HepG2 (cell line): ENCODE results near the gene C1orf159. TPM values are rescaled to one million over a fixed set of nuclear protein-coding genes. Genes with fewer than 3 reads are reported as not detected.

Experiments
- ATAC-seq: fragments of 200-7000 bp; cut with Tn5 transposase; 3 replicates; pipeline ENCODE4 v1.9.1; 2020; ENCODE audit warnings: mild to moderate bottlenecking, moderate library complexity
- BruUV-seq: library from RNA; stranded (reverse); fragments of 400-500 nt; replicated peaks from 2 replicates; lab custom pipeline; 2021; lab: Mats Ljungman, UMichigan
- CTCF ChIA-PET: fragments of 300-600 bp; formaldehyde crosslinking; extraction: SDS; loops from one replicate; lab custom pipeline; 2021; ENCODE audit warnings: low total read pairs, inconsistent platforms, low intra/inter-chr PET ratio; lab: Yijun Ruan, JAX
- POLR2A ChIA-PET: fragments of 350-600 bp; sonication (Branson Sonifier 250); formaldehyde crosslinking; loops from one replicate; lab custom pipeline; 2020; ENCODE audit warnings: antibody characterized with exemption, inconsistent platforms; lab: Yijun Ruan, JAX
- DNase-seq: peaks from one replicate; pipeline ENCODE4 v3.0.0-alpha.2; 2015; ENCODE audit warnings: low spot score
- FAIRE-seq: peaks from 3 replicates; lab custom pipeline; 2011; peaks lifted over from hg19 to GRCh38; lab: Jason Lieb, UNC
- H2AFZ ChIP-seq: one replicate; pipeline ENCODE4 v1.6.1; 2011; ENCODE audit warnings: low read length, inconsistent platforms
- H3K27ac ChIP-seq: fragments of 300-600 bp; 3 replicates; pipeline ENCODE4 v1.8.0; 2011; ENCODE audit warnings: mixed run types, mild to moderate bottlenecking, mixed read lengths, low read length, inconsistent platforms; ENCODE audit not compliant: insufficient read depth; ENCODE audit errors: extremely low read length
- H3K27me3 ChIP-seq, 2 experiments: fragments of 200-600 bp in 1 of 2; 2 replicates in 1 of 2; 3 replicates in 1 of 2; pipeline versions ENCODE4 v1.6.0 to v1.8.0; 2011; ENCODE audit warnings: low read length in 2 of 2, mild to moderate bottlenecking in 2 of 2, moderate library complexity in 2 of 2, inconsistent platforms in 1 of 2; ENCODE audit not compliant: insufficient read depth in 2 of 2, control insufficient read depth in 1 of 2
- H3K36me3 ChIP-seq, 2 experiments: fragments of 200-600 bp in 1 of 2; replicated peaks in 1 of 2; 2 replicates in 1 of 2; 3 replicates in 1 of 2; pipeline versions ENCODE4 v1.5.1 to v1.8.0; 2011; ENCODE audit warnings: low read length in 2 of 2, inconsistent platforms in 1 of 2; ENCODE audit not compliant: insufficient read depth in 2 of 2, control insufficient read depth in 1 of 2
- H3K4me1 ChIP-seq: 2 replicates; pipeline ENCODE4 v1.5.1; 2012; ENCODE audit warnings: low read length, inconsistent platforms; ENCODE audit not compliant: insufficient read depth
- H3K4me2 ChIP-seq: 2 replicates; pipeline ENCODE4 v1.6.0; 2011; ENCODE audit warnings: low read depth, low read length, inconsistent platforms
- H3K4me3 ChIP-seq, 3 experiments: fragments of 200-600 bp in 1 of 3; sonication (generic), shearing (Covaris generic) in 1 of 3; replicated peaks in 1 of 3; 2 replicates each; pipeline ENCODE4 v1.5.1; 2011 to 2016; ENCODE audit warnings: low read length in 3 of 3, inconsistent platforms in 2 of 3, low read depth in 2 of 3, mild to moderate bottlenecking in 2 of 3, control low read depth in 1 of 3, mixed read lengths in 1 of 3; ENCODE audit not compliant: insufficient read depth in 1 of 3
- H3K79me2 ChIP-seq: one replicate; pipeline ENCODE4 v1.6.1; 2011; ENCODE audit warnings: low read length, inconsistent platforms; ENCODE audit not compliant: insufficient read depth
- H3K9ac ChIP-seq: 2 replicates; pipeline ENCODE4 v1.6.0; 2011; ENCODE audit warnings: mild to moderate bottlenecking, low read depth, low read length, inconsistent platforms; ENCODE audit not compliant: insufficient read depth
- H3K9me3 ChIP-seq: 2 replicates; pipeline ENCODE4 v1.5.1; 2012; ENCODE audit warnings: mild to moderate bottlenecking, low read length
- H4K20me1 ChIP-seq: 2 replicates; pipeline ENCODE4 v1.6.0; 2011; ENCODE audit warnings: inconsistent platforms, mild to moderate bottlenecking, low read length, moderate library complexity; ENCODE audit not compliant: insufficient read depth
- DNMT1 ChIP-seq: sonication (generic); formaldehyde crosslinking; IDR thresholded peaks from 2 replicates; pipeline ENCODE4 v1.5.1; 2020; ENCODE audit warnings: mild to moderate bottlenecking, missing genetic modification reagents
- ERF ChIP-seq: IDR thresholded peaks from 2 replicates; pipeline ENCODE4 v1.6.1; 2018; ENCODE audit warnings: missing biosample characterization, missing genetic modification reagents
- HMGA1 ChIP-seq: sonication (generic); formaldehyde crosslinking; conservative IDR thresholded peaks from 2 replicates; pipeline ENCODE4 v1.4.0; 2020; ENCODE audit warnings: missing genetic modification reagents
- IKZF4 ChIP-seq: sonication (generic); formaldehyde crosslinking; IDR thresholded peaks from 2 replicates; pipeline ENCODE4 v1.5.1; 2020; ENCODE audit warnings: borderline replicate concordance, mild to moderate bottlenecking, low read depth, missing genetic modification reagents; ENCODE audit errors: not compliant biosample characterization
- MTA1 ChIP-seq: sonication (generic); formaldehyde crosslinking; IDR thresholded peaks from 2 replicates; pipeline ENCODE4 v1.4.0; 2020; ENCODE audit warnings: missing genetic modification reagents, mild to moderate bottlenecking, borderline replicate concordance
- NFIC ChIP-seq: IDR thresholded peaks from 2 replicates; pipeline ENCODE4 v1.6.1; 2012; ENCODE audit warnings: mild to moderate bottlenecking, low read length, inconsistent platforms
- PRDM10 ChIP-seq: sonication (generic); formaldehyde crosslinking; IDR thresholded peaks from 2 replicates; pipeline ENCODE4 v1.4.0; 2020; ENCODE audit warnings: low read depth, missing genetic modification reagents
- ZBTB42 ChIP-seq: sonication (generic); formaldehyde crosslinking; IDR thresholded peaks from 2 replicates; pipeline ENCODE4 v1.5.0; 2020; ENCODE audit warnings: mild to moderate bottlenecking, missing genetic modification reagents
- ZFP36L2 ChIP-seq: sonication (generic); formaldehyde crosslinking; IDR thresholded peaks from 2 replicates; pipeline ENCODE4 v1.4.0; 2020; ENCODE audit warnings: missing genetic modification reagents
- ZFP62 ChIP-seq: sonication (generic); formaldehyde crosslinking; IDR thresholded peaks from 2 replicates; pipeline ENCODE4 v1.4.0; 2020; ENCODE audit warnings: missing genetic modification reagents
- ZNF446 ChIP-seq: sonication (generic); formaldehyde crosslinking; IDR thresholded peaks from 2 replicates; pipeline ENCODE4 v1.5.0; 2020; ENCODE audit warnings: mild to moderate bottlenecking, missing genetic modification reagents
- ZNF589 ChIP-seq: sonication (generic); formaldehyde crosslinking; conservative IDR thresholded peaks from 2 replicates; pipeline ENCODE4 v1.8.0; 2022; ENCODE audit warnings: mild to moderate bottlenecking, moderate library complexity, missing genetic modification reagents
- ZSCAN30 ChIP-seq: sonication (generic); formaldehyde crosslinking; IDR thresholded peaks from 2 replicates; pipeline ENCODE4 v1.5.0; 2020; ENCODE audit warnings: mild to moderate bottlenecking, missing genetic modification reagents
- WGBS: methylation state at CpG from one replicate; pipeline ENCODE4 v1.1.6; 2017; ENCODE audit warnings: low lambda C conversion rate; 5-methylcytosine and 5-hydroxymethylcytosine counted together
- in situ Hi-C: cut with HindIII; loops from 2 replicates; pipeline ENCODE4 v1.10.0; 2017; ENCODE audit warnings: low pct_unique_long_range_greater_than_20kb; ENCODE audit not compliant: extremely low pct_ligation_motif_present
- intact Hi-C: fragments of 100-400 bp; cut with micrococcal nuclease; formaldehyde crosslinking; loops from one replicate; pipeline ENCODE4 v1.10.0; 2022; ENCODE audit not compliant: unreplicated experiment
- polyA plus RNA-seq, 8 experiments: library from polyadenylated mRNA; depleted of rRNA in 3 of 8; stranded (reverse) in 7 of 8; unstranded in 1 of 8; fragments of >200 nt; fragmentation: Illumina TruSeq in 4 of 8; extraction: Trizol in 4 of 8; gene quantifications; 2 replicates each; pipeline versions ENCODE4 v1.2.1 to v1.2.3, GENCODE V29; 2011 to 2016; ENCODE audit warnings: low read depth in 4 of 8, missing spikeins in 1 of 8, mixed read lengths in 1 of 8; ENCODE audit not compliant: insufficient read depth in 1 of 8
- total RNA-seq, 5 experiments: library from RNA; depleted of rRNA; stranded (reverse); fragments of >200 nt; fragmentation: Illumina TruSeq; extraction: Trizol; gene quantifications; 2 replicates each; pipeline ENCODE4 v1.2.3, GENCODE V29; 2016; ENCODE audit warnings: low read depth in 1 of 5
- TF ChIP-seq, protein P1 (sequence below): sonication (generic); formaldehyde crosslinking; IDR thresholded peaks from 2 replicates; pipeline ENCODE4 v1.9.0; 2022; ENCODE audit warnings: missing genetic modification reagents, mild to moderate bottlenecking, borderline replicate concordance
- TF ChIP-seq, protein P2 (sequence below): sonication (generic); IDR thresholded peaks from 2 replicates; pipeline ENCODE4 v1.6.1; 2016; ENCODE audit warnings: low read depth, borderline replicate concordance

C1orf159 gene
- total and polyA plus RNA-seq, 2 of the 13 experiments (the other 11 are each of a cell fraction or from before 2014, with no cell fraction given): 3.8 to 6.7 TPM

GRCh38 chr1:1038694-1039093, 77.2 kb downstream of the C1orf159 start (continued):
- TF ChIP-seq PRDM10 (CRISPR knock-in tag): no peak

DNA sequence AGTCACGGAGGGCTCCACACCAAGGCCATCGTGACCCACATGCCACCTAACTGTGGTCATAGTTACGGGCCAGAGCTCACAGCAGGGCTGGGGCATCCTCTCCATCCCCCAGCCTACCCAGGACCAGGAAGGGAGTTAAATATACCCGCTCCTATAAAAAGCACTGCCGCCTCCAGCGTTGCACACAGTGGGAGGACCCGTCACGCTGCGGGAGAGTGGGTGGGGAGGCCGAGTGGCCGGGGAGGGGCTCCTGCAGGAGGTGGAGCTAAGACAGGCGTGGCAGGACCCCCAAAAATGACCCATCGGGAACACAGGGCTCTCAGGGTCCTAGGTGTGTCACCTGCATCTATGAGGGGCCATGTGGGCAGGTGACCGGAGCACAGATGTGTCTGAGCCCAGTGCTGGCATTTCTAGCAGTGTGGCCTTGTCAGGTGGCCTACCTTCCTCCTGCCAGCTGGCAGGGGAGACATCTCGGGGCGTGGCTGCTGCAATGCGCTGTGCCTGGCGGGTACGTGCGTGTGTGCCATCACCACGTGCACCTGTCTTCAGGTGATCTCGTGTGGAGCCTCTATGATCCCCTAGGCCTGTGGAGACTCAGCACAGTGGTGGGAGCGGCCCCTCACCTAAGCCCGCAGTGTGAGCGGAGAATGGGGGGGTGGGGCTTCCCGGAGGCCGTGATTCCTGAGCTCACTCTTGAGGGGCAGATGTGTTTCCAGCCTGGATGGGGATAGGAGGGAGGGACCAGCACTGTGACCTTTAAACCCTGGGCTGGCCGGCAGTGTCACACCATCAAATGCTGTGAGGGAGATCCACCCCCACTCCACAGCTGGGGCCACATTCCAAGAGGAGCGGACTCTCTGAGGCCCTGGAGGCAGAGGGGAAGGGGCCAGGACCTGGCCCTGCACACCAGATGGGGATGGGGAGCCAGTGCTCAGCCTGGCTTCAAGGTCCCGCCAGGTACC, 78.2 kb downstream of the C1orf159 start:
- Histone ChIP-seq H3K4me2 (peak overlapping the region; percentile 47; the same call in 1 of the 2 replicates), H2AFZ (no peak overlapping the region), H3K36me3 (peaks cover 15 to 29% of the 10 kb centered on the region in 2 experiments; a peak in 4 of 5 replicates), H3K9ac (peak overlapping the region; percentile 34; the same call in 1 of the 2 replicates), H3K79me2 (peaks cover 11% of the 10 kb centered on the region), H3K27ac (peak overlapping the region; percentile 26), H4K20me1 (peaks cover 10% of the 10 kb centered on the region; the same call in 1 of the 2 replicates), H3K27me3 (no peaks in the 10 kb centered on the region), H3K4me3 (no peak overlapping the region), H3K9me3 (no peaks in the 10 kb centered on the region), H3K4me1 (peaks cover 32% of the 10 kb centered on the region)
- ATAC-seq (peak; percentile 83), FAIRE-seq (peak; percentile 79), DNase-seq (peak; percentile 76)
- WGBS: 67% methylated on average over 13 of the region's 30 CpGs
- ChIA-PET CTCF (no interaction called here), POLR2A (interaction anchor here (0.9 to 1.4 kb wide), 7 partner anchors 14 to 236 kb away, joined by 3 to 7 read pairs (median 4); partner anchors contain the start of gene UBE2J2)
- in situ Hi-C loops (no loop called here), intact Hi-C loops (no loop called here)
- BruUV-seq: no TSS peak
- TF ChIP-seq, protein P1, sequence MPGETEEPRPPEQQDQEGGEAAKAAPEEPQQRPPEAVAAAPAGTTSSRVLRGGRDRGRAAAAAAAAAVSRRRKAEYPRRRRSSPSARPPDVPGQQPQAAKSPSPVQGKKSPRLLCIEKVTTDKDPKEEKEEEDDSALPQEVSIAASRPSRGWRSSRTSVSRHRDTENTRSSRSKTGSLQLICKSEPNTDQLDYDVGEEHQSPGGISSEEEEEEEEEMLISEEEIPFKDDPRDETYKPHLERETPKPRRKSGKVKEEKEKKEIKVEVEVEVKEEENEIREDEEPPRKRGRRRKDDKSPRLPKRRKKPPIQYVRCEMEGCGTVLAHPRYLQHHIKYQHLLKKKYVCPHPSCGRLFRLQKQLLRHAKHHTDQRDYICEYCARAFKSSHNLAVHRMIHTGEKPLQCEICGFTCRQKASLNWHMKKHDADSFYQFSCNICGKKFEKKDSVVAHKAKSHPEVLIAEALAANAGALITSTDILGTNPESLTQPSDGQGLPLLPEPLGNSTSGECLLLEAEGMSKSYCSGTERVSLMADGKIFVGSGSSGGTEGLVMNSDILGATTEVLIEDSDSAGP (CRISPR knock-in tag): peak; percentile 74; the same call in 1 of the 2 replicates
- TF ChIP-seq ZNF446 (CRISPR knock-in tag): no peak
- TF ChIP-seq ZFP36L2 (CRISPR knock-in tag): no peak
- TF ChIP-seq MTA1 (CRISPR knock-in tag): peak; percentile 54; the same call in 1 of the 2 replicates
- TF ChIP-seq HMGA1: no peak
- no peak for TF ChIP-seq NFIC
- no peak for TF ChIP-seq ZNF589
- no peak for TF ChIP-seq ZSCAN30 (CRISPR knock-in tag)
- 0 out of 2 replicates have a peak, but pooled peaks have one; percentile 50 for TF ChIP-seq ZBTB42 (CRISPR knock-in tag)
- TF ChIP-seq IKZF4 (CRISPR knock-in tag): no peak
- no peak for TF ChIP-seq ZFP62 (CRISPR knock-in tag)
- TF ChIP-seq DNMT1 (CRISPR knock-in tag): no peak
- TF ChIP-seq ERF (CRISPR knock-in tag): no peak
- TF ChIP-seq, protein P2, sequence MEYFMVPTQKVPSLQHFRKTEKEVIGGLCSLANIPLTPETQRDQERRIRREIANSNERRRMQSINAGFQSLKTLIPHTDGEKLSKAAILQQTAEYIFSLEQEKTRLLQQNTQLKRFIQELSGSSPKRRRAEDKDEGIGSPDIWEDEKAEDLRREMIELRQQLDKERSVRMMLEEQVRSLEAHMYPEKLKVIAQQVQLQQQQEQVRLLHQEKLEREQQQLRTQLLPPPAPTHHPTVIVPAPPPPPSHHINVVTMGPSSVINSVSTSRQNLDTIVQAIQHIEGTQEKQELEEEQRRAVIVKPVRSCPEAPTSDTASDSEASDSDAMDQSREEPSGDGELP: peak; percentile 91; the same call in 1 of the 2 replicates
